Measurements from ENCODE around the gene CARD11.
A peak's percentile ranks its signal among the peaks of the same experiment; 100 is the strongest.

The CARD11 gene

GRCh38 chr7:2979951-2980350, 63.7 kb downstream of the CARD11 start:
- FAIRE-seq, result no peak
- DNase-seq (ENCODE audit: insufficient read length), result no peak
- TF ChIP-seq POLR2A (IDR thresholded peaks at IDR 0.05; ENCODE audit: low read depth, low read length) (no peak), POLR2AphosphoS5 (IDR thresholded peaks at IDR 0.05; ENCODE audit: low read depth, low read length) (no peak), TAF1 (IDR thresholded peaks at IDR 0.05; ENCODE audit: borderline replicate concordance, low read depth, low read length) (no peak)

- TF ChIP-seq POLR2A (IDR thresholded peaks at IDR 0.05; ENCODE audit: low read depth, low read length) (no peak), POLR2AphosphoS5 (IDR thresholded peaks at IDR 0.05; ENCODE audit: low read depth, low read length) (no peak), TAF1 (IDR thresholded peaks at IDR 0.05; ENCODE audit: borderline replicate concordance, low read depth, low read length) (no peak)
- no peak for FAIRE-seq
Observed at GRCh38 chr7:2979201-2979631, 64.5 kb downstream of the CARD11 start.

GRCh38 chr7:2978408-2978807, 65.3 kb downstream of the CARD11 start:
- FAIRE-seq (no peak), DNase-seq (ENCODE audit: insufficient read length) (peak; percentile 65)
- TF ChIP-seq POLR2A (IDR thresholded peaks at IDR 0.05; ENCODE audit: low read depth, low read length) (no peak), TAF1 (IDR thresholded peaks at IDR 0.05; ENCODE audit: borderline replicate concordance, low read depth, low read length) (0 out of 2 replicates have a peak, but pooled peaks have one; percentile 19)

More at GRCh38 chr7:2979201-2979631, 64.5 kb downstream of the CARD11 start:
- DNase-seq (ENCODE audit: insufficient read length), result no peak

- DNase-seq (ENCODE audit: insufficient read length) (no peak), FAIRE-seq (no peak)
- TF ChIP-seq POLR2A (IDR thresholded peaks at IDR 0.05; ENCODE audit: low read depth, low read length), result no peak
- no peak for TF ChIP-seq TAF1 (IDR thresholded peaks at IDR 0.05; ENCODE audit: borderline replicate concordance, low read depth, low read length)
Observed at GRCh38 chr7:2975821-2976371, 67.8 kb downstream of the CARD11 start.

- no peak for TF ChIP-seq POLR2A (IDR thresholded peaks at IDR 0.05; ENCODE audit: low read depth, low read length)
- no peak for TF ChIP-seq POLR2AphosphoS5 (IDR thresholded peaks at IDR 0.05; ENCODE audit: low read depth, low read length)
- TF ChIP-seq TAF1 (IDR thresholded peaks at IDR 0.05; ENCODE audit: borderline replicate concordance, low read depth, low read length), result no peak
- DNase-seq (ENCODE audit: insufficient read length), result no peak
- FAIRE-seq, result no peak
Observed at GRCh38 chr7:2974093-2974819, 69.4 kb downstream of the CARD11 start.

GRCh38 chr7:2972835-2973161, 70.9 kb downstream of the CARD11 start:
- FAIRE-seq (no peak), DNase-seq (ENCODE audit: insufficient read length) (no peak)
- TF ChIP-seq POLR2AphosphoS5 (IDR thresholded peaks at IDR 0.05; ENCODE audit: low read depth, low read length) (no peak), TAF1 (IDR thresholded peaks at IDR 0.05; ENCODE audit: borderline replicate concordance, low read depth, low read length) (no peak), POLR2A (IDR thresholded peaks at IDR 0.05; ENCODE audit: low read depth, low read length) (no peak)

- FAIRE-seq (peak; percentile 76), DNase-seq (ENCODE audit: insufficient read length) (no peak)
- TF ChIP-seq POLR2AphosphoS5 (IDR thresholded peaks at IDR 0.05; ENCODE audit: low read depth, low read length), result no peak
- no peak for TF ChIP-seq TAF1 (IDR thresholded peaks at IDR 0.05; ENCODE audit: borderline replicate concordance, low read depth, low read length)
- TF ChIP-seq POLR2A (IDR thresholded peaks at IDR 0.05; ENCODE audit: low read depth, low read length), result no peak
Observed at GRCh38 chr7:2971914-2972834, 71.5 kb downstream of the CARD11 start.

- DNase-seq (ENCODE audit: insufficient read length) (no peak), FAIRE-seq (no peak)
- TF ChIP-seq TAF1 (IDR thresholded peaks at IDR 0.05; ENCODE audit: borderline replicate concordance, low read depth, low read length) (no peak), POLR2A (IDR thresholded peaks at IDR 0.05; ENCODE audit: low read depth, low read length) (no peak), POLR2AphosphoS5 (IDR thresholded peaks at IDR 0.05; ENCODE audit: low read depth, low read length) (no peak)
Observed at GRCh38 chr7:2970861-2971260, 72.8 kb downstream of the CARD11 start.

- DNase-seq (ENCODE audit: insufficient read length) (no peak), FAIRE-seq (no peak)
- no peak for TF ChIP-seq POLR2AphosphoS5 (IDR thresholded peaks at IDR 0.05; ENCODE audit: low read depth, low read length)
- no peak for TF ChIP-seq POLR2A (IDR thresholded peaks at IDR 0.05; ENCODE audit: low read depth, low read length)
- no peak for TF ChIP-seq TAF1 (IDR thresholded peaks at IDR 0.05; ENCODE audit: borderline replicate concordance, low read depth, low read length)
Observed at GRCh38 chr7:2970307-2970664, 73.4 kb downstream of the CARD11 start.

- DNase-seq (ENCODE audit: insufficient read length) (no peak), FAIRE-seq (peak; percentile 71)
- TF ChIP-seq TAF1 (IDR thresholded peaks at IDR 0.05; ENCODE audit: borderline replicate concordance, low read depth, low read length), result no peak
- no peak for TF ChIP-seq POLR2A (IDR thresholded peaks at IDR 0.05; ENCODE audit: low read depth, low read length)
- TF ChIP-seq POLR2AphosphoS5 (IDR thresholded peaks at IDR 0.05; ENCODE audit: low read depth, low read length), result no peak; the same call in 1 of the 2 replicates
Observed at GRCh38 chr7:2969398-2970306, 74.0 kb downstream of the CARD11 start.

Measured in GM12892 (cell line).